Measurements from ENCODE around the gene IGFLR1. TPM values are rescaled to one million over a fixed set of nuclear protein-coding genes. Genes with fewer than 3 reads are reported as not detected.
A peak's percentile ranks its signal among the peaks of the same experiment; 100 is the strongest.

Gene IGFLR1
- polyA plus RNA-seq, 2 of the 4 experiments (the other 2 are of a cell fraction), result 6.4 to 14.4 TPM

DNA sequence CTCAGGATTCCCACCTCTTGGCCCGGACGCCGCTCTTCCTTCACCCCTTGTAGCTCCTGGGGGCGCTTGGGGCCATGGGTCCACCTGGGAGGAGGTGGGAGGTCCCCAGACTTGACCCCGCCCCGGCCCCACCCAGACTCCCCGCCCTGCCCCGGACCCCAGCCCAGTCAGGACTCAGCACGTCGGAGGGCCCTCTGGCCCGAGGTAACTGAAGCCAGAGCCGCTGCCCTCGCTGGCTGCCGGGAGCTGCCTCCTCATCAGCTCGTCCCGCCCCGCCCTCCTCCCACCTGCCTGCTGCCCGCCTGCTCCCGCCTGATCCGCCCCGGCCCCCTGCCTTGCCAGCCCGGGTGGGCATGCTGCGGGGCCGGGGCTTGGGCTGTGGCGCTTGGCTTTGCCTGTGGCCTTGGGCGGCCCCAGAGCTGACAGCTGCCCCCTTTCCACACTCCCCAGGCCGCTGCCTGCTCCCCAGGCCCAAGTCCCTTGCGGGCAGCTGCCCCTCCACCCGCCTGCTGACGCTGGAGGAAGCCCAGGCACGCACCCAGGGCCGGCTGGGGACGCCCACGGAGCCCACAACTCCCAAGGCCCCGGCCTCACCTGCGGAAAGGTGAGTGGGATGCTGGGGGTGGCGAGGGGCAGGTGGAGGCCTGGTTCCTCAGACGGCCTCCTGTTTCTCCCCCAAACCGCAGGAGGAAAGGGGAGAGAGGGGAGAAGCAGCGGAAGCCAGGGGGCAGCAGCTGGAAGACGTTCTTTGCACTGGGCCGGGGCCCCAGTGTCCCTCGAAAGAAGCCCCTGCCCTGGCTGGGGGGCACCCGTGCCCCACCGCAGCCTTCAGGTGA lies 42.5 kb upstream of the IGFLR1 start:
- Histone ChIP-seq H3K4me1 (no peaks in the 10 kb centered on the region), H3K9me3 (no peaks in the 10 kb centered on the region), H3K27ac (no peak overlapping the region), H3K4me2 (no peak overlapping the region), H3K4me3 (no peak overlapping the region)
- CTCF ChIA-PET, result interaction anchor here (0.5 to 1.9 kb wide), 4 partner anchors 19 to 146 kb away, joined by 3 to 4 read pairs (median 3); no protein-coding TSS in a partner anchor
- POLR2A ChIA-PET, result no interaction called here
- 81% methylated on average over 28 of the region's 45 CpGs for WGBS (ENCODE audit: missing lambda C conversion rate)
- TF ChIP-seq, protein P1, sequence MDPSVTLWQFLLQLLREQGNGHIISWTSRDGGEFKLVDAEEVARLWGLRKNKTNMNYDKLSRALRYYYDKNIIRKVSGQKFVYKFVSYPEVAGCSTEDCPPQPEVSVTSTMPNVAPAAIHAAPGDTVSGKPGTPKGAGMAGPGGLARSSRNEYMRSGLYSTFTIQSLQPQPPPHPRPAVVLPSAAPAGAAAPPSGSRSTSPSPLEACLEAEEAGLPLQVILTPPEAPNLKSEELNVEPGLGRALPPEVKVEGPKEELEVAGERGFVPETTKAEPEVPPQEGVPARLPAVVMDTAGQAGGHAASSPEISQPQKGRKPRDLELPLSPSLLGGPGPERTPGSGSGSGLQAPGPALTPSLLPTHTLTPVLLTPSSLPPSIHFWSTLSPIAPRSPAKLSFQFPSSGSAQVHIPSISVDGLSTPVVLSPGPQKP (IDR thresholded peaks at IDR 0.05; ENCODE audit: low read depth, low read length), result no peak
- TF ChIP-seq MAFK (IDR thresholded peaks at IDR 0.05; ENCODE audit: partially characterized antibody) (no peak), FOXS1 (CRISPR knock-in tag; IDR thresholded peaks at IDR 0.05) (no peak), RARB (CRISPR knock-in tag; IDR thresholded peaks at IDR 0.05) (no peak), NR3C1 (IDR thresholded peaks at IDR 0.05) (no peak), JUNB (IDR thresholded peaks at IDR 0.05) (no peak), EP300 (IDR thresholded peaks at IDR 0.05) (no peak), PHF8 (IDR thresholded peaks at IDR 0.05; ENCODE audit: borderline replicate concordance, low read depth) (no peak), KDM5A (IDR thresholded peaks at IDR 0.05) (no peak), EHF (CRISPR knock-in tag; IDR thresholded peaks at IDR 0.05) (no peak), POLR2A (IDR thresholded peaks at IDR 0.05; ENCODE audit: low read length) (no peak)
- TF ChIP-seq, protein P2, sequence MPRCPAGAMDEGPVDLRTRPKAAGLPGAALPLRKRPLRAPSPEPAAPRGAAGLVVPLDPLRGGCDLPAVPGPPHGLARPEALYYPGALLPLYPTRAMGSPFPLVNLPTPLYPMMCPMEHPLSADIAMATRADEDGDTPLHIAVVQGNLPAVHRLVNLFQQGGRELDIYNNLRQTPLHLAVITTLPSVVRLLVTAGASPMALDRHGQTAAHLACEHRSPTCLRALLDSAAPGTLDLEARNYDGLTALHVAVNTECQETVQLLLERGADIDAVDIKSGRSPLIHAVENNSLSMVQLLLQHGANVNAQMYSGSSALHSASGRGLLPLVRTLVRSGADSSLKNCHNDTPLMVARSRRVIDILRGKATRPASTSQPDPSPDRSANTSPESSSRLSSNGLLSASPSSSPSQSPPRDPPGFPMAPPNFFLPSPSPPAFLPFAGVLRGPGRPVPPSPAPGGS (IDR thresholded peaks at IDR 0.05), result no peak
- TF ChIP-seq, protein P3, sequence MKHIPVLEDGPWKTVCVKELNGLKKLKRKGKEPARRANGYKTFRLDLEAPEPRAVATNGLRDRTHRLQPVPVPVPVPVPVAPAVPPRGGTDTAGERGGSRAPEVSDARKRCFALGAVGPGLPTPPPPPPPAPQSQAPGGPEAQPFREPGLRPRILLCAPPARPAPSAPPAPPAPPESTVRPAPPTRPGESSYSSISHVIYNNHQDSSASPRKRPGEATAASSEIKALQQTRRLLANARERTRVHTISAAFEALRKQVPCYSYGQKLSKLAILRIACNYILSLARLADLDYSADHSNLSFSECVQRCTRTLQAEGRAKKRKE (CRISPR knock-in tag; IDR thresholded peaks at IDR 0.05; ENCODE audit: low read depth), result no peak
- TF ChIP-seq, protein P4, sequence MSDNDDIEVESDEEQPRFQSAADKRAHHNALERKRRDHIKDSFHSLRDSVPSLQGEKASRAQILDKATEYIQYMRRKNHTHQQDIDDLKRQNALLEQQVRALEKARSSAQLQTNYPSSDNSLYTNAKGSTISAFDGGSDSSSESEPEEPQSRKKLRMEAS (IDR thresholded peaks at IDR 0.05), result no peak
- TF ChIP-seq, protein P5, sequence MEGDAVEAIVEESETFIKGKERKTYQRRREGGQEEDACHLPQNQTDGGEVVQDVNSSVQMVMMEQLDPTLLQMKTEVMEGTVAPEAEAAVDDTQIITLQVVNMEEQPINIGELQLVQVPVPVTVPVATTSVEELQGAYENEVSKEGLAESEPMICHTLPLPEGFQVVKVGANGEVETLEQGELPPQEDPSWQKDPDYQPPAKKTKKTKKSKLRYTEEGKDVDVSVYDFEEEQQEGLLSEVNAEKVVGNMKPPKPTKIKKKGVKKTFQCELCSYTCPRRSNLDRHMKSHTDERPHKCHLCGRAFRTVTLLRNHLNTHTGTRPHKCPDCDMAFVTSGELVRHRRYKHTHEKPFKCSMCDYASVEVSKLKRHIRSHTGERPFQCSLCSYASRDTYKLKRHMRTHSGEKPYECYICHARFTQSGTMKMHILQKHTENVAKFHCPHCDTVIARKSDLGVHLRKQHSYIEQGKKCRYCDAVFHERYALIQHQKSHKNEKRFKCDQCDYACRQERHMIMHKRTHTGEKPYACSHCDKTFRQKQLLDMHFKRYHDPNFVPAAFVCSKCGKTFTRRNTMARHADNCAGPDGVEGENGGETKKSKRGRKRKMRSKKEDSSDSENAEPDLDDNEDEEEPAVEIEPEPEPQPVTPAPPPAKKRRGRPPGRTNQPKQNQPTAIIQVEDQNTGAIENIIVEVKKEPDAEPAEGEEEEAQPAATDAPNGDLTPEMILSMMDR (IDR thresholded peaks at IDR 0.05), result no peak
- TF ChIP-seq, protein P6, sequence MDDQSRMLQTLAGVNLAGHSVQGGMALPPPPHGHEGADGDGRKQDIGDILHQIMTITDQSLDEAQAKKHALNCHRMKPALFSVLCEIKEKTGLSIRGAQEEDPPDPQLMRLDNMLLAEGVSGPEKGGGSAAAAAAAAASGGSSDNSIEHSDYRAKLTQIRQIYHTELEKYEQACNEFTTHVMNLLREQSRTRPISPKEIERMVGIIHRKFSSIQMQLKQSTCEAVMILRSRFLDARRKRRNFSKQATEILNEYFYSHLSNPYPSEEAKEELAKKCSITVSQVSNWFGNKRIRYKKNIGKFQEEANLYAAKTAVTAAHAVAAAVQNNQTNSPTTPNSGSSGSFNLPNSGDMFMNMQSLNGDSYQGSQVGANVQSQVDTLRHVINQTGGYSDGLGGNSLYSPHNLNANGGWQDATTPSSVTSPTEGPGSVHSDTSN (IDR thresholded peaks at IDR 0.05), result no peak
- DNase-seq (ENCODE audit: low read depth in 1 of 2, low spot score in 1 of 2) (no peak), ATAC-seq (no peak), FAIRE-seq (no peak)

DNA sequence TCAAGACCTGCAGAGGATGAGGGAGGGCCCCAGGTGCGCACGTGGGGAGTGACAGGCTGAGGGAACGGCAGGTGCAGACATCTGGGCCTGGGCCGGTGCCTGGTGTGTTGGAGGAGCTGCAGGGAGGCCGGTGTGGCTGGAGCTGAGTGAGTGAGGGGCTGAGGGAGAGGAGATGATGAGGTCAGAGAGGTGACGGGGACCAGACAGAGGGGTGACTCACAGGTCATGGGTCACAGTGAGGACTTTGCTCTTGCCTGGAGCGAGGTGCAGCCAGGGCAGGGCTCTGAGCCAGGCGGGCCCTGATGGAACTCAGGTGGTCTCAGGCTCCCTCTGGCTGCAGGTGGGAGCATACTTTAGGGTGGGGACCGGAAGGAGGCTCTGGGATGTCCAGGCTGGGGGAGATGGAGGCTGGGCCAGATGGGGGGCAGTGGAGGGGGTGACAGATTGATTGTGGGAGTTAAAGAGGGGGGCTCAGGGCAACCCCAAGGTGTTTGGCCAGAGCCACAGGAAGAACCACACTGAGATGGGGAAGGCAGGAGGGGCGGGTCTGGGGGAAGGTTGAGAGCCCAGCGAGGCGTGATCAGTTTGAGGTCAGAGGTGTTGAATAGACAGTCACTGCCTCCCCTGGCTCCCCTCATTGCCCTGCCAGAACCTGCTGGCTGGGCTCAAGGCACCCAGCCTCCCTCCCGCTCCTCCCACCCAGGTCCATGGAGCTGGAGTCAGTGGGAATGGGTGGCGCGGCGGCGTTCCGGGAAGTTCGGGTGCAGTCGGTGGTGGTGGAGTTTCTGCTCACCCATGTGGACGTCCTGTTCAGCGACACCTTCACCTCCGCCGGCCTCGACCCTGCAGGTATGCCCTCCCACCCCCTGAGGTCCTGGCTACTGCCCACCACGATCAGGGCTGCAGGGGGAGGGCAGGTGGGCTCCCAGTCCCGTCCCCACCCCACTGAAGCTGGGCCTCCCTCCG lies 41.5 kb upstream of the IGFLR1 start:
- TF ChIP-seq CHD4 (IDR thresholded peaks at IDR 0.05; ENCODE audit: borderline replicate concordance) (no peak), FOSL2 (IDR thresholded peaks at IDR 0.05) (no peak), FOSL2 (CRISPR knock-in tag; IDR thresholded peaks at IDR 0.05) (peak; percentile 14; the same call in 1 of the 2 replicates), JUNB (IDR thresholded peaks at IDR 0.05) (no peak), POLR2A (IDR thresholded peaks at IDR 0.05; ENCODE audit: low read length) (no peak)
- POLR2A ChIA-PET, result no interaction called here
- CTCF ChIA-PET, result interaction anchor here (1.0 to 1.9 kb wide), 4 partner anchors 10 to 147 kb away, joined by 3 to 5 read pairs (median 4); no protein-coding TSS in a partner anchor
- DNase-seq (ENCODE audit: low read depth in 1 of 2, low spot score in 1 of 2), result no peak
- Histone ChIP-seq H3K4me1 (no peaks in the 10 kb centered on the region), H3K9me3 (no peaks in the 10 kb centered on the region), H3K4me3 (no peak overlapping the region), H3K4me2 (no peak overlapping the region), H3K27ac (no peak overlapping the region)
- ATAC-seq, result no peak
- no peak for FAIRE-seq
- 80% methylated on average over 27 of the region's 28 CpGs for WGBS (ENCODE audit: missing lambda C conversion rate)
